ENCODE measurements around the gene IFI30. TPM values are rescaled to one million over a fixed set of nuclear protein-coding genes. Genes with fewer than 3 reads are reported as not detected.
A peak's percentile ranks its signal among the peaks of the same experiment; 100 is the strongest.

Gene IFI30
- total RNA-seq, 1 donor from 2014 or later = 43.7 TPM

DNA sequence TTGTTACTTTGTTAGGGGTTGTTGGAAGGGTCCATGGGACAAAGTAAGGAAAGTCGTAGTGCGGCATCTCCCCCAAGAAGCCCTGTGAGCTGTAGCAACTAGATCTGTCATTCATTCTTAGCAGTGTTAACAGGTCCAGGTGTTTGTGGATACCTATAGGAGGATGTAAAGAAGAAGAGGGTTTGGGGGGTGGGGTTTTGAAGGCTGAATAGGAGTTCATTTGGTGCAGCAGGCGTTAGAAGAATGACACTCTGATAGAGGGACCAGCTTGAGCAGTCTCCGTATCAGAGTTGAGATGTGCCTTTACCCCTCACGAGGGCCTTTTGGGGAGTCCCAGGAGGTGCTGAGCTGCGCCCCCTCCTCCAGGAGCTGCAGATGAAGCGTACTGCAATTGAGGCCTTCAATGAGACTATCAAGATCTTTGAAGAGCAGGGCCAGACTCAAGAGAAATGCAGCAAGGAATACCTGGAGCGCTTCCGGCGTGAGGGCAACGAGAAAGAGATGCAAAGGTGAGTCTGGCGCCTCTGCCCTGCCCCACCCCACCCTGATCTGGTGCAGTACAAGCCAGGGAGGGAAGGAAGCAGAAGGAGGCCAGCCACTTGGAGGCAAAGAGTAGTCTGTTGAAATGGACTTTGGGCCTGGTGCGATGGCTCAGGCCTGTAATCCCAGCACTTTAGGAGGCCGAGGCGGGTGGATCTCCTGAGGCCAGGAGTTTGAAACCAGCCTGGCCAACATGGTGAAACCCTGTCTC is 7.6 kb upstream of the IFI30 start:
- intact Hi-C loops (cut with DNase I) = loop anchor here (5.0 kb wide), 1 partner anchor 54 kb away; no protein-coding TSS in a partner anchor
- DNase-seq (ENCODE audit: extremely low spot score in 2 of 2) = peak in 1 of 2 donors; percentile 74
- Histone ChIP-seq H3K27me3 (no peaks in the 10 kb centered on the region), H3K27ac (no peak overlapping the region), H3K36me3 (peaks cover 0 to 69% of the 10 kb centered on the region in 2 donors), H3K9me3 (no peaks in the 10 kb centered on the region), H3K4me1 (peaks cover 9% of the 10 kb centered on the region), H3K4me3 (no peak overlapping the region)
- no peak for TF ChIP-seq POLR2AphosphoS5 (IDR thresholded peaks at IDR 0.05; ENCODE audit: insufficient read depth in 1 of 2, low read depth in 1 of 2)
- TF ChIP-seq POLR2A (IDR thresholded peaks at IDR 0.05) = no peak
- TF ChIP-seq CTCF (IDR thresholded peaks at IDR 0.05) = no peak

DNA sequence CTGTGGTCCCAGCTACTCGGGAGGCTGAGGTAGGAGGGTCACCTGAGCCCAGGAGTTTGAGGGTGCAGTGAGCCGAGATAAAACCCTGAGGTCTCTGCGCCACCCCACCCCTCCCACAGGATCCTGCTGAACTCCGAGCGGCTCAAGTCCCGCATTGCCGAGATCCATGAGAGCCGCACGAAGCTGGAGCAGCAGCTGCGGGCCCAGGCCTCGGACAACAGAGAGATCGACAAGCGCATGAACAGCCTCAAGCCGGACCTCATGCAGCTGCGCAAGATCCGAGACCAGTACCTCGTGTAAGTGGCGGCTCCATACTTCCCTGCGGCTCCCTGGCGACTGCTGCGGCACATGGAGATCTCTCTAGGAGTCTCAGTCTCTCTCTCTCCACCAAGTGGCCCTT is 6.6 kb upstream of the IFI30 start:
- no peaks in the 10 kb centered on the region for H3K9me3 ChIP-seq
- H3K27ac ChIP-seq = no peak overlapping the region
- no peak for TF ChIP-seq POLR2A (IDR thresholded peaks at IDR 0.05)
- no peak for TF ChIP-seq POLR2AphosphoS5 (IDR thresholded peaks at IDR 0.05; ENCODE audit: insufficient read depth in 1 of 2, low read depth in 1 of 2)
- TF ChIP-seq CTCF (IDR thresholded peaks at IDR 0.05) = no peak
- H3K36me3 ChIP-seq = peaks cover 0 to 67% of the 10 kb centered on the region in 2 donors
- H3K4me1 ChIP-seq = peaks cover 1% of the 10 kb centered on the region
- peak in 1 of 2 donors; percentile 84 for DNase-seq (ENCODE audit: extremely low spot score in 2 of 2)
- intact Hi-C loops (cut with DNase I) = loop anchor here (5.0 kb wide), 1 partner anchor 55 kb away; no protein-coding TSS in a partner anchor
- H3K27me3 ChIP-seq = no peaks in the 10 kb centered on the region
- no peak overlapping the region for H3K4me3 ChIP-seq

DNA sequence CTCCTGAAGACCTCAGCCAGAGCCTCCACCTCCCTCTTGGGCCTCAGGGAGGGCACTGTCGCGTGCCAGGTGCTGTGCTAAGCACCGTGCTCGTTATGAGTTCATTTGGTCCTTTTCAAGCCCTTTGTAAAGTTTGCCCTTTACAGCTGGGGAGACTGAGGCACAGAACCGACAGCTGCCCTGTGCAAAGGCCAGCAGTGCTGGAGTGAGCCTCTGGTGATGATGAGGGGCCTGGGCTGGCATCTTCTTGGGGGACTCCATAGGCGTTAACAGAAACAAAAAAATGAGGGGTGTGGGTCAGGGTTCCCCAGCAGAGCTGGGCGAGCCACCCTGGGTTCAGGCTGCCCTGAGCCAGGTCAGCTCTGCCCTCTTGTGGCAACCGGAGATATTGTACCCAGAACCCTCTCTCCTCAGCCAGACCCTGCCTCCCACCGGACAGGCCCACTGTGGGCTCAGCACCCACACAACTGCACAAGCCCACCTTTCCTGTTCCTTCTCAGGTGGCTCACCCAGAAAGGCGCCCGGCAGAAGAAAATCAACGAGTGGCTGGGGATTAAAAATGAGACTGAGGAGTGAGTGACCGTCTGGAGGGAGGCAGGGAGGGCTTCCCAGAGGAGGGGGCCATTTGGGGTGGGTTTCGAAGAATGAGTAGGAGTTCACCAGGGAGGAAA is 5.5 kb upstream of the IFI30 start:
- Histone ChIP-seq H3K27me3 (no peaks in the 10 kb centered on the region), H3K27ac (no peak overlapping the region), H3K4me3 (no peak overlapping the region), H3K36me3 (peaks cover 0 to 56% of the 10 kb centered on the region in 2 donors), H3K4me1 (peaks cover 2% of the 10 kb centered on the region), H3K9me3 (no peaks in the 10 kb centered on the region)
- peak in 1 of 2 donors; percentile 67 for DNase-seq (ENCODE audit: extremely low spot score in 2 of 2)
- TF ChIP-seq CTCF (IDR thresholded peaks at IDR 0.05) = peak; percentile 43 to 62 (median 50)
- no peak for TF ChIP-seq POLR2AphosphoS5 (IDR thresholded peaks at IDR 0.05; ENCODE audit: insufficient read depth in 1 of 2, low read depth in 1 of 2)
- TF ChIP-seq POLR2A (IDR thresholded peaks at IDR 0.05) = no peak
- intact Hi-C loops (cut with DNase I) = loop anchor here (5.0 kb wide), 1 partner anchor 56 kb away; no protein-coding TSS in a partner anchor

- peaks cover 0 to 50% of the 10 kb centered on the region in 2 donors for H3K36me3 ChIP-seq
Observed at GRCh38 chr19:18168673-18169381, 4.8 kb upstream of the IFI30 start.

More at GRCh38 chr19:18168673-18169381, 4.8 kb upstream of the IFI30 start:
- H3K9me3 ChIP-seq = no peaks in the 10 kb centered on the region
- DNase-seq (ENCODE audit: extremely low spot score in 2 of 2) = peak in 1 of 2 donors; percentile 92
- intact Hi-C loops (cut with DNase I) = loop anchor here (5.0 kb wide), 1 partner anchor 57 kb away; no protein-coding TSS in a partner anchor
- peaks cover 5% of the 10 kb centered on the region for H3K4me1 ChIP-seq
- TF ChIP-seq POLR2A (IDR thresholded peaks at IDR 0.05) (no peak), POLR2AphosphoS5 (IDR thresholded peaks at IDR 0.05; ENCODE audit: insufficient read depth in 1 of 2, low read depth in 1 of 2) (no peak), CTCF (IDR thresholded peaks at IDR 0.05) (no peak)
- no peak overlapping the region for H3K27ac ChIP-seq
- H3K27me3 ChIP-seq = no peaks in the 10 kb centered on the region
- H3K4me3 ChIP-seq = no peak overlapping the region
